ENCODE data around the gene NUP188.
"Not testable (repeated sequence)": the region's sequence is repeated elsewhere in the genome, so short reads cannot be mapped to it uniquely, and the experiment has no call there.

Gene NUP188

GRCh38 chr9:128916745-128917144 is 30.8 kb upstream of the NUP188 start:
- FAIRE-seq = no peak

GRCh38 chr9:128917151-128917849 is 30.2 kb upstream of the NUP188 start:
- FAIRE-seq = no peak

- FAIRE-seq = no peak
Measured at GRCh38 chr9:128918921-128919320, 28.6 kb upstream of the NUP188 start.

GRCh38 chr9:128919402-128920089 is 28.0 kb upstream of the NUP188 start:
- FAIRE-seq = no peak

- no peak for FAIRE-seq
Measured at GRCh38 chr9:128920381-128921058, 27.0 kb upstream of the NUP188 start, which contains the start of gene PHYHD1. TSS of gene PHYHD1 (plus strand) at chr9:128920982. CDS start at chr9:128922324, 1,342 bp downstream.

GRCh38 chr9:128921881-128922763 is 25.4 kb upstream of the NUP188 start:
- FAIRE-seq = no peak

GRCh38 chr9:128923493-128923883 is 24.0 kb upstream of the NUP188 start:
- no peak for FAIRE-seq

- FAIRE-seq = no peak
Measured at GRCh38 chr9:128927731-128928411, 19.6 kb upstream of the NUP188 start.

GRCh38 chr9:128928624-128929023 is 18.9 kb upstream of the NUP188 start:
- no peak for FAIRE-seq

GRCh38 chr9:128929560-128929959 is 17.9 kb upstream of the NUP188 start:
- no peak for FAIRE-seq

- FAIRE-seq = no peak
Measured at GRCh38 chr9:128933731-128934130, 13.8 kb upstream of the NUP188 start.

GRCh38 chr9:128936171-128936865 is 11.2 kb upstream of the NUP188 start:
- no peak for FAIRE-seq

GRCh38 chr9:128937310-128938165 is 10.0 kb upstream of the NUP188 start:
- FAIRE-seq = no peak

- FAIRE-seq = no peak
Measured at GRCh38 chr9:128940271-128940921, 7.1 kb upstream of the NUP188 start.

- FAIRE-seq = no peak
Measured at GRCh38 chr9:128940946-128941755, 6.3 kb upstream of the NUP188 start.

GRCh38 chr9:128943832-128944620 is 3.5 kb upstream of the NUP188 start:
- FAIRE-seq = no peak

- FAIRE-seq = not testable (repeated sequence)
Measured at GRCh38 chr9:128944966-128945365, 2.5 kb upstream of the NUP188 start.

Measured in colon (tissue), 2 donors.